ENCODE measurements around the gene CFI. TPM values are rescaled to one million over a fixed set of nuclear protein-coding genes. Genes with fewer than 3 reads are reported as not detected.

The CFI gene
- total RNA-seq, 1 donor from 2014 or later: 13.0 TPM

GRCh38 chr4:109730619-109731545 lies 70.9 kb downstream of the CFI start:
- no peak for DNase-seq (ENCODE audit: low spot score)

GRCh38 chr4:109729718-109730618 lies 71.8 kb downstream of the CFI start, which contains the start of gene PLA2G12A:
Gene PLA2G12A (minus strand): TSS chr4:109730070. CDS start chr4:109729809, 261 bp downstream.
- peak; percentile 74 for DNase-seq (ENCODE audit: low spot score)

GRCh38 chr4:109729117-109729717 lies 72.6 kb downstream of the CFI start:
- peak; percentile 14 for DNase-seq (ENCODE audit: low spot score)

GRCh38 chr4:109728385-109728784 lies 73.4 kb downstream of the CFI start:
- no peak for DNase-seq (ENCODE audit: low spot score)

- DNase-seq (ENCODE audit: low spot score): no peak
These were observed 78.7 kb downstream of the CFI start for GRCh38 chr4:109723110-109723509.

DNA sequence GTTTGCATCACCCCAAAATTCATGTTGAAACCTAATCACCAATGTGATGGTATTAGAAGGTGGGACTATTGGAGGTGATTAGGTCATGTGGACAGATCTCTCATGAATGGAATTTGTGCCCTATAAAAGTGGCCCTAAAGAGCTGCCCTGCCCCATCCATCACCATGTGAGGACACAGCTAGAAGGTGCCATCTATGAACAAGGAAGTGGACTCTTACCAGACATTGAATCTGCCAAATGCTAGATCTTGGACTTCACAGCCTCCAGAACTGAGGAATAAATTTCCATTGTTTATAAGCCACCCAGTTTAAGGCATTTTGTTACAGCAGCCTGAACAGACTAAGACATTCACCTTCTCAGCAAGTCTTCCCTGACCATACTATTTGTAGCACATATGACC lies 79.4 kb downstream of the CFI start:
- DNase-seq (ENCODE audit: low spot score): no peak

DNA sequence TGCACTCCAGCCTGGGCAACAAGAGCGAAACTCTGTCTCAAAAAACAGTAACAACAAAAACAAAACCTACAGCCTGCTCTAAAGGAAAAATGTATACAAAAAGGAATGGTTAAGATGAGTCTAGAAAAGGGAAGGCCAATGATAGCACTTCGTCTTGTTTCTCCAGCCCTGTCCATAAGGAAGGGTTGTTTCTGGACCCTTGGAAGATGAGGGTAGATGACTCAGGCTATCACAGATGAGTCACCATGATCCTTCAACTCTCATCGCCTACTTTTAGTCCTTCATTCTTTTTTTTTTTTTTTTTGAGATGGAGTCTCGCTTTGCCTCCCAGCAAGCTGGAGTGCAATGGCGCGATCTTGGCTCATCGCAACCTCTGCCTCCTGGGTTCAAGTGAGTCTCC lies 80.8 kb downstream of the CFI start:
- DNase-seq (ENCODE audit: low spot score): no peak

- no peak for DNase-seq (ENCODE audit: low spot score)
These were observed 82.2 kb downstream of the CFI start for GRCh38 chr4:109719604-109720003.

DNA sequence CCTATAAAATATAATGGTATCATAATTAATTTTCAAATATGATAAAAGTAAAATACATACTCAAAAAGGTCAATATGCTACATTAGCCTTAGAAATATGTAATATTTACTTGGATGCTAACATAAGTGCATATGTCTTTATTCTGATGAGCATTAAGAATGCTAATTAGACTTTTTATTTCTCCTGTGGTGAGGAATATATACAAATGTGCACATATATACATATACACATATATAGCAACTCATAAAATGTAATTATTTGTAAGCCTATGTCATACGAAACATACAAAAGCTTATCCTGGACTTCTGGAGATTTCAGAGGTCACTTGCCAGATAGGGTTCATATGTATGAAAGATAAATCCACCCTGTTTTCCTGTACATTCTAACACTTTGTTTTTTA lies 83.0 kb downstream of the CFI start:
- no peak for DNase-seq (ENCODE audit: low spot score)

DNA sequence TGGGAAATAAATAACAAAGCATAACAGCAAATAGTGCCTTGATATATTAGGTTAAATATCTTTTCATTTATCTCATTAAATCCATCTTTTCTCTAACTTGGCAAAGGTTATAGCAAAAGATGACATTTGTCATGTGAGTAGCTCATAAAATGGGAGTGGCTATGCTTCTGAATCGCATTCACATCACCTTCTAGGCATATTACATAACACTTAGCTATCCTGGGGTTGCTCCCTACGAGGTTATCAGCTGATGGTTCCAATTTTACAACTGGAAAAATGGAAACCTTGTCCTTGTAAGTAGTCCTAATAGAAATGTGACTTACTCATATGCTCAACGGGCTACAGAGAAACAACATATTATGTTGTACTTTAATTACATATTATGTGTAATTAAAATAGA lies 88.3 kb downstream of the CFI start:
- DNase-seq (ENCODE audit: low spot score): no peak

GRCh38 chr4:109708990-109709389 lies 92.8 kb downstream of the CFI start:
- no peak for DNase-seq (ENCODE audit: low spot score)

DNA sequence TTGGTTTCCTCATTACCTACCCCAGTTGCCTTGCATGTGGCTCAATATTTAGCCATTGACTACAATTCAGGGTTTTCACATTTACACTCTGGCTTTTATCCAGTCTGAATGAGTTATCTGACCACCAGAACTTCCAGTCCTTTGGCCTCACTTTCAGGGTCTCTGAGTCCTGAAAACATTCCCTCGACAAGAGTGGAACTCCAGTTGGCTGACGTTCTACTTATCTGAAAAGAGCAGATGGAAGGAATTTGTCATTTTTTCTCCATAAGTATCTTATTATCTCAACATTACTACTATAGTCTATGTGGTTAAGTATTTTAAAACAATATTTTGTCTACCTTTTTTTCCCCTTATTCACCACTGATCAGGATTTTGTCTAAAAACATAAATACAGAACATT lies 93.4 kb downstream of the CFI start:
- no peak for DNase-seq (ENCODE audit: low spot score)

DNA sequence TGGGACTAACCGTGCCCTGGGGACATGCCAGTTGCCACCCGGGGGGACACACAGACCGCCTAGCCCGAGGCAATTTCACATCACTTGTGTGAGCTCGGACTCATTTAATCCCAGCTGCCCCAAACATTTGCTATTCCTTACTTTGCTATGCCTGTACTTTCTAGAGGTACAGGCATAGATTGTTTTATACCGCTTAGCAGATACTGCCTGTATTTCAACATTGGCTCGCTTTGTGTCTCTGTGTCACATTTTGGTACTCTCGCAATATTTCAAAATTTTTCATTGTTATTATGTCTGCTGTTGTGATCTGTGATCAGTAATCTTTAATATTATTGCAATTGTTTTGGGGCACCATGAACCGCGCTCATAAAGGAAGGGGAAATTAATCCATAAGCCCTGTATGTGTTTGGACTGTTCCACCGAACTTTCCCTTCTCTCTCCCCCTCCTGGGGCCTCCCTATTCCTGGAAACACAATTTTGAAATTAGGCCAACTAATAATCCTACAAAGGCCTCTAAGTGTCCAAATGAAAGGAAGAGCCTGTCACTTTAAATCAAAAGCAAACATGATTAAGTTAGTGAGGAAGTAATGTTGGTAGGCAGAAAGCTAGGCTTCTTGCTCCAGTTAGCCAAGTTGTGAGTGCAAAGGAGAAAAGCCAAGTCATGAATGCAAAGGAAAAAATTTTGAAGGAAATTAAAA lies 98.0 kb downstream of the CFI start:
- DNase-seq (ENCODE audit: low spot score): peak; percentile 52

DNA sequence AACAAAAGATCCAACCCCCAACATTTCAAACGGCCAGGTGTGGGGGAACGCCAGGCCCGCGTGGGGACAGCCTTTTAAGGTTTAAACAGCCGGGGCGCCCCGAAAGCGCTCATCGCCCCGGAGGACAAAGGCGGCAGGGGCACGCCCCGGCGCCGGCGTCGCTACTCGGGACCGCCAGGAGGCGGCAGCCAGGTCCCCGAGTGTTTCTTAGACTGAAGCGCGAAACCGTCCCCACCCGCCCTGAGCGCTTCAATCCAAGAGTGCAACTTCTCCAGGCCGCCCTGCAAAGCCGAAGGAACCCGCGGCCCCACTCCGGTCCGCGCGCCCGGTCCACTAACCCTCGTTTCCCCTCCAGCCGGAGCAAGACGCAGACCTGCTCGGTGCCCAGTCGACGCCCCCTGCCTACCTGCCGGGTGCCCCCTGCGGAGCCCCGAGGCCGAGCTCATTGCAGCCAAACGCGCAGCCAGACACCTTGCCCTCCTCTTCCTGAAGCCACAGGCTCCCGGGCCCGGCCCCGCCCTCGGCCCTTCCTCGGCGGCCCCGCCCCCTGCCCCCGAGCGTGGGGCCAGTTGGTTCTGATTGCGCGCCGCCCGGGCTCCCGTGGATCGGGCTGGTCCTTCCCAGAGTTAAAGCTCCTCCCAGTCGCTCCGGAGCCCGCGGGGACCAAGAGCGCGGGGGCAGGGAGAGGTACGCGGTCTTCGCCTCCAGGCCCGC lies 98.7 kb downstream of the CFI start, which contains the start of gene CASP6:
Gene CASP6 (minus strand): TSS at position 496 of the 714 bp plus-strand sequence. CDS start 50 bp downstream, at position 446.
- peak; percentile 89 for DNase-seq (ENCODE audit: low spot score)

DNA sequence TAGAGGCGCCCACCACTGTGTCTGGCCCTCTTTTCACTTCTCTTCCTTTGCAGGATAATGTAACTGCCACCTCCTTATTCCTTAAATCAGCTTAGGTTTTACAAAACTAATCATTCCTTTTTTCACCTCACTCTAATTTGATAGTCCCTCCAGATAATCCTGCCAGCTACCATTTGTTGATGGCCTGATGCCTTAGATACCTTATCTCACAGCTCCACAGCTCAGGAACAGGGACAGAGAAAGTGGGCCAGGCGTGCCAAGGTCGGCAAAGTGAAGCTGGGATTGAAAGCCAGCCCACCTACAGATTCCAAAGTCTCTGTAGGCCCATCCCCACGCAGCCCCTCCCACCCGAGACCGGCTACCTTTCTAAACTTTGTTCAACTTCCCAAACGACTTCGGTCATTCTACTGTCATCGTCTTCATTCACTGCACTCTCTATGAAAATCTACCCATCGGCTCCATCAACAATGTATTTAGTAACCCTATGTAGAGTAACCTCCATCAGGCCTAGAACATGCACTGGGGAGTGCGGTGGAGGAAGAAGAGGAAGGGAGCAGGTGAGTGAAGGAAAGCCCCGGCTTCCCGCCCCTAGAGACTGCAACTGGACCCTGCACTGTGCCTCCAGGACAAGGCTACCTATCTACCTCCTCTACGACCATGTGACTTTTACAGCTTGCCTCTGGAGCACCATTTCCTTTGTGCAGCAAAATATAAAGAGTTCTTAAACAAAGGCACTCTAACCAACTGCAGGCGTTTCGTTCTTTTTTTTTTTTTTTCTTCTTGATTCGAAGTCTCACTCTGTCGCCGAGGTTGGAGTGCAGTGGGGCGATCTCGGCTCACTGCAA lies 100.0 kb downstream of the CFI start:
- no peak for DNase-seq (ENCODE audit: low spot score)

DNA sequence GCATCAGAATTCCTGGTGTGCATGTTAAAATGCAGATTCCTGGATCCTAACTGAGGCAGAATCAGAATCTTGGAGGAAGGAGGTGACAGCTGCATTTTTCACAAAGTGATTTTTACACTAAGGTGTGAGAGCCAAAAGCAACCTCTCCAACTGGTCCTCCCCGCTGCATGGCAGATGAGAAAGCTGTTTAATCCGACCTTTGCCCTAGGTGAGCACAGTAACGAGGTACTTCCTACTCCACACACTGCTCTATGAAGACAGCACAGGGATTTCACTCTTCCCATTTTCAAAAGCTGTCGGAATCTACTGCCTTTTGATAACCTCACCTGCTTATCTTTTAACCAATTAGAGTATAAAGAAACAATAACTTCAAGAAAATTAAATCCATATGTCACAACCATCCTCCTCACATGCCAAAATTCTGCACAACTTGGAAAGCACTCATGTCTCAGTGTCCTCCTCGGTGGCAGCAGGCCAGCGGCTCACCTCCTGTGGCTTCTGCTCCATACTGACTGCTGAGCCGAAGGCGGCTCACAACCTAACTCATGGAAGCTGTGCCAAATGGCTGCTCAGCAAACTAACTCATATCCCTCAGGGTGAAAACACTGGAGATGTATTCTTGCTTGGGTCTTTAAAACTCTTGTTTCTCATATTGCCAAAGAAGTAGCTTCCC lies 102.1 kb downstream of the CFI start:
- DNase-seq (ENCODE audit: low spot score): no peak

GRCh38 chr4:109698656-109699055 lies 103.1 kb downstream of the CFI start:
- no peak for DNase-seq (ENCODE audit: low spot score)

DNA sequence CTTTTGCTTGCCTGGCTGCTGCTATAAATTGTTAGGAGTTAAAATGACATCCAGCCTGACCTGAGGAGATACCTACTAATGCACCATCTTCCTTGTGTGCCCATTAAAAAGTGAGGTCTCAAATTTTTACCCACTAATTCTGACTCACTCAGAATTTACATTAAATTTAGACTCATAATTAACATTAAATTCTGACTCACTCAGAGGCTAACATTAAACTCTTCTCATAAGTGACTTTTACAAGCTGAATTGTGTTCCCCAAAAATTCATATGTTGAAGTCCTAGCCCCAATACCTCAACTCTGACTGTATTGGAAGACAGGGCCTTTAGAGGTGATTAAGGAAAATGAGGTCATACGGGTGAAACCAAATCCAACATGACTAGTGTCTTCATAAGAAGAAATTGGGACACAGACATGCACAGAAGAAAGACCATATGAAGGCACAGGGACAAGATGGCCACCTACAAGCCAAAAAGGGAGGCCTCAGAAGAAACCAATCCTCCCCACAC lies 110.3 kb downstream of the CFI start:
- no peak for DNase-seq (ENCODE audit: low spot score)

All from umbilical cord (tissue), 2 donors.